ENCODE data around the gene SPATA18.

- no peak for TF ChIP-seq CTCF (conservative IDR thresholded peaks at IDR 0.05 in 1 of 2, IDR thresholded peaks at IDR 0.05 in 1 of 2; ENCODE audit: low read depth in 1 of 2, low read length in 2 of 2)
- no peak for TF ChIP-seq EZH2 (IDR thresholded peaks at IDR 0.05; ENCODE audit: low read length, missing control alignments)
Measured at GRCh38 chr4:52069571-52069970, 18.5 kb downstream of the SPATA18 start.

Measured in fibroblast of lung (primary cell).